Central memory CD8-positive, alpha-beta T cell (primary cell): Measurements from ENCODE around the gene CACNA2D3.
"Not testable (repeated sequence)": the region's sequence is repeated elsewhere in the genome, so short reads cannot be mapped to it uniquely, and the experiment has no call there.

Experiments used
- ATAC-seq: fragments of 150-1000 bp; cut with Tn5 transposase; replicated peaks from 2 replicates; pipeline ENCODE4 v1.10.0; 2022; ENCODE audit warnings: mild to moderate bottlenecking, moderate FRiP score, moderate number of reproducible peaks; ENCODE audit not compliant: poor library complexity, severe bottlenecking; ENCODE audit errors: extremely low read depth
- DNase-seq, 2 donors: peaks; one replicate each; pipeline ENCODE4 v3.0.0; 2021; ENCODE audit warnings: low spot score in 2 of 2
- H3K27ac Mint-ChIP-seq: one replicate; pipeline ENCODE4 v1.8.0; 2022; ENCODE audit warnings: low read depth, mild to moderate bottlenecking, moderate library complexity, mixed read lengths
- H3K27me3 Mint-ChIP-seq: one replicate; pipeline ENCODE4 v1.8.0; 2022; ENCODE audit warnings: mixed read lengths
- H3K36me3 Mint-ChIP-seq: one replicate; pipeline ENCODE4 v1.8.0; 2022; ENCODE audit warnings: mild to moderate bottlenecking, moderate library complexity, mixed read lengths; ENCODE audit not compliant: insufficient read depth
- H3K4me1 Mint-ChIP-seq: one replicate; pipeline ENCODE4 v1.8.0; 2022; ENCODE audit warnings: mixed read lengths
- H3K4me3 Mint-ChIP-seq: one replicate; pipeline ENCODE4 v1.8.0; 2022; ENCODE audit warnings: mild to moderate bottlenecking, moderate library complexity, mixed read lengths
- H3K9me3 Mint-ChIP-seq: one replicate; pipeline ENCODE4 v1.8.0; 2022; ENCODE audit warnings: mixed read lengths

The CACNA2D3 gene

DNA sequence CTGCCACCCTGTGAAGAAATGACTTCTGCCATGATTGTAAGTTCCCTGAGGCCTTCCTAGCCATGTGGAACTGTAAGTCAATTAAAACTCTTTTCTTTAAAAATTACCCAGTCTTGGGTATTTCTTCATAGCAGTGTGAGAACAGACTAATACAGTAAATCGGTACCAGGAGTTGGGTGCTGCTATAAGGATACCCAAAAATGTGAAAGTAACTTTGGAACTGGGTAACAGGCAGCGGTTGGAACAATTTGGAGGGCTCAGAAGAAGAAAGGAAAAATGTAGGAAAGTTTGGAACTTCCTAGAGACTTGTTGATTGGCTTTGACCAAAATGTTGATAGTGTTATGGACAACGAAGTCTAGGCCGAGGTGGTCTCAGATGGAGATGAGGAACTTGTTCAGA lies 6.2 kb upstream of the CACNA2D3 start:
- not testable (repeated sequence) for H3K4me3 Mint-ChIP-seq, H3K27ac Mint-ChIP-seq, DNase-seq, ATAC-seq, H3K4me1 Mint-ChIP-seq, H3K36me3 Mint-ChIP-seq
- Mint-ChIP-seq H3K27me3 (peaks cover 50% of the 10 kb centered on the region), H3K9me3 (peaks cover 11% of the 10 kb centered on the region)

DNA sequence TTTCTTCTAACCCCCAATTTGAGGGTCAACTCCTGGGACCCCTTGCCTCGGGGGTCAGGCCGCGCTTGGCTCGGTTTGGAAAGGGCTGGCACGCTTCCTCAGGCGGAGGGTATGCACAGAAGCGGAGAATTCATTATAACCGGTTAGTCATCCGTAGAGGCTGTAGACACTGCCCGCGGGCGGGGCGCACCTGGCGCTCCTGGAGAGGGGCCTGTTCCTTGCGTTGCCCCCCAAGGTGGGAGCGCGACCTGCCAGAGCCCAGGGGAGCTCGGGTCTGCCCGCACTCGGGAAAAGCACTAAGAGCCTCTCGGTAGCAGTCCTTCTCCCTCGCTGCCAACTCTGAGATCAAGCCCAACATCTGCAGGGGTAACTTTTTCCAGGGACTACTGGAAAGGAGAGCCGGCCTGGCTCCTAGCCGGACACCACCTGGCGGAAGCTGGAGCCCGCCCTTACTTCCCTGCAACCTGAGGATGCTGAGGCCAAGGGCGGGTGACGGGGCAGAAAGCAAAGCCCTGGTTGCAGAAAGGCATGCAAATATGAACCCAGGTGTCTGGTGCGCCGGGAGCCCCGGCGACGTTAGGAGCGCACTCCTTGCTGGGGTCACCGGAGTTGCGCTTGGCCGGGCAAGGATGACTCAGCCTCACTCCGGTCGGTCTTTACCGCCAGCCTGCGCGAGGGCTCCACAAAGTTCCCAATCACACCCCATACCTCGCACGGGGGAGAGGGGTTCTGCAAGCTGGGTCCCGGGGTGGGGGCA lies 1.5 kb upstream of the CACNA2D3 start:
- Mint-ChIP-seq H3K4me1 (no peaks in the 10 kb centered on the region), H3K9me3 (peaks cover 6% of the 10 kb centered on the region), H3K27ac (no peak overlapping the region), H3K36me3 (peaks cover 2% of the 10 kb centered on the region), H3K27me3 (peaks cover 63% of the 10 kb centered on the region), H3K4me3 (no peak overlapping the region)
- no peak for ATAC-seq
- no peak for DNase-seq

DNA sequence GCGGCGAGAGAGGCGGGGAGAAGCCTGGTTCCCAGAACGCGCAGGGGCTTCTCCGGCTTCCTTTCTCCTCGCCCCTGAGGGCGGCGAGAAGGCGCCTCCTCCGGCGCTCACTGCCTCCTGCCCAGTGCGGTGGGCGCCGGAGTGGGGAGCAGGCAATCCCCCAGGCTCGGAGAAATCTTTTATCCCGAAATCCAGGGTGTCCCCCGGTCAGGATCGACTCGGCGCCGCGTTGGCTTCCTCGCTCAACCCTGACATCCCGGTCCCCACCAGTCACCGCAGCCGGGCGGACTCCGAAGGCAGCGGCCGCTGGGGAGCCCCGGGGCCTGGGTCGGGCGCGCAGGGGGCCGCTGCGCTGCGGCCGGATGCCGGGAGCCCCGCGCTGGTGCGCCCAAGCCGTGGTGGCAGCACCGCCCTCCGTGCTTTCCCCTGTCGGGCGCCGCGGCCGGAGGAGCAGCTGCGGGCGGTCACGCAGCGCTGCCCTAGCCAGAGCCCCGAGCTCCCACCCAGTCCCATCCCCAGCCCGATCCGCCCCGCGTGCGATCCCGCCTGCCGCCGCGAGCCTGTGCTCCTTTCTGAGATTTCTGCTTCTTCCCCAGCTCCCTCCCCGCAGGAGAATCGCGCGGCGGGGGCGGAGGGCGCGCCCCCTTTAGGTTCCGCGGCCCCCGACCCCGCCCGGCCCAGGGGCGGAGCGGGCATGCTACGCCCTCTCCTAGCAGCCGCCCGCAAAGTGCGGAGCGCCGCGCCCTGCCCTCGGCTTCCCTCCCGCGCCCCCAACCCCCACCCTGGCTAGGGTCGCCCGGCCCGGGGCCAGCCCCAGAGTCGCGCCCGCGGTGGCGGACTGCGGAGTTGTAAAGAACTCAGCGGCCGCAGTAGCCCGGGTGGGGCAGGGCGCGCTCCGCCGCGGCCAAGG lies 683 bp upstream of the CACNA2D3 start:
- DNase-seq = no peak
- H3K27ac Mint-ChIP-seq = no peak overlapping the region
- H3K9me3 Mint-ChIP-seq = no peaks in the 10 kb centered on the region
- ATAC-seq = no peak
- peaks cover 54% of the 10 kb centered on the region for H3K27me3 Mint-ChIP-seq
- H3K4me1 Mint-ChIP-seq = no peaks in the 10 kb centered on the region
- H3K36me3 Mint-ChIP-seq = peaks cover 2% of the 10 kb centered on the region
- H3K4me3 Mint-ChIP-seq = no peak overlapping the region

- peaks cover 53% of the 10 kb centered on the region for H3K27me3 Mint-ChIP-seq
- H3K4me3 Mint-ChIP-seq = no peak overlapping the region
- ATAC-seq = no peak
- no peak overlapping the region for H3K27ac Mint-ChIP-seq
- H3K9me3 Mint-ChIP-seq = no peaks in the 10 kb centered on the region
- no peaks in the 10 kb centered on the region for H3K4me1 Mint-ChIP-seq
- peaks cover 2% of the 10 kb centered on the region for H3K36me3 Mint-ChIP-seq
- DNase-seq = no peak
Observed at GRCh38 chr3:54123003-54123775, 837 bp downstream of the CACNA2D3 start.

- Mint-ChIP-seq H3K9me3 (no peaks in the 10 kb centered on the region), H3K36me3 (peaks cover 2% of the 10 kb centered on the region), H3K4me1 (no peaks in the 10 kb centered on the region), H3K4me3 (no peak overlapping the region), H3K27me3 (peaks cover 52% of the 10 kb centered on the region), H3K27ac (no peak overlapping the region)
- ATAC-seq (no peak), DNase-seq (no peak)
Observed at GRCh38 chr3:54123776-54124196, 1.4 kb downstream of the CACNA2D3 start.

- H3K9me3 Mint-ChIP-seq = no peaks in the 10 kb centered on the region
Observed at GRCh38 chr3:54125300-54125699, 2.9 kb downstream of the CACNA2D3 start.

GRCh38 chr3:54126551-54126950 lies 4.2 kb downstream of the CACNA2D3 start:
- DNase-seq = no peak
- Mint-ChIP-seq H3K27me3 (peaks cover 31% of the 10 kb centered on the region), H3K4me3 (no peak overlapping the region), H3K4me1 (no peaks in the 10 kb centered on the region), H3K27ac (no peak overlapping the region), H3K9me3 (no peaks in the 10 kb centered on the region), H3K36me3 (peaks cover 2% of the 10 kb centered on the region)
- no peak for ATAC-seq

More at GRCh38 chr3:54125300-54125699, 2.9 kb downstream of the CACNA2D3 start:
- no peak overlapping the region for H3K27ac Mint-ChIP-seq
- H3K4me3 Mint-ChIP-seq = no peak overlapping the region
- H3K27me3 Mint-ChIP-seq = peaks cover 37% of the 10 kb centered on the region
- H3K4me1 Mint-ChIP-seq = no peaks in the 10 kb centered on the region
- DNase-seq (no peak), ATAC-seq (no peak)
- peaks cover 2% of the 10 kb centered on the region for H3K36me3 Mint-ChIP-seq

GRCh38 chr3:54127499-54128056 lies 5.2 kb downstream of the CACNA2D3 start:
- no peak for DNase-seq
- ATAC-seq = no peak
- Mint-ChIP-seq H3K4me3 (no peak overlapping the region), H3K27me3 (peaks cover 31% of the 10 kb centered on the region), H3K27ac (no peak overlapping the region), H3K4me1 (no peaks in the 10 kb centered on the region), H3K36me3 (peaks cover 2% of the 10 kb centered on the region), H3K9me3 (no peaks in the 10 kb centered on the region)

DNA sequence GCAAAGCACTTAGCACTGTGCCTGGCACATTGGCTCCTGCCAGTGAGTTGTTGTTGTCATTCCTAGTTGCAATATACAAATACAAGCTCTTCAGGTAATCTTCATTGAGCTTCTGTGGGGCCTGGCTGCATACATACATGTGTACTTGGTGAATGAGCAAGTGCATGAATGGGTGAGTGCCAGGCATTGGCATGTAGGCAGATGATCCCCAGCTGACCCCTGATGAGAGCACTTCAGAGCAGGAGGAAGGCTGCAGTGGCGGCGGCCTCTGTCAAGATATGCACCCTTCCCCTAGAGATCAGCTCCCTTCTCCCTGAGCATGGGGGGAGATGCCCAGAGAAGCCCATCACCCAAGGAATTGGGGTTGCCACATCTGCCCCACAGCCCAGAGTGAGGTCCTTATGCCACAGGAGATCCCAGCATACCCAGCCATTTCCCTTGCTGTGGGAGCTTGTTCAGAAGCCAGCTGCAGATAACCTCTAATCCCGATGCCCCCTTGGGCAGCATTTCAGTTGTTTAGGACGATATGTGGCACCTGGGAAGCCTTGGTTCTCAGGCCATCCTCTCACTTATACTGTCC lies 8.8 kb downstream of the CACNA2D3 start:
- H3K4me3 Mint-ChIP-seq = no peak overlapping the region
- H3K9me3 Mint-ChIP-seq = no peaks in the 10 kb centered on the region
- DNase-seq (no peak), ATAC-seq (no peak)
- H3K27me3 Mint-ChIP-seq = no peaks in the 10 kb centered on the region
- H3K27ac Mint-ChIP-seq = no peak overlapping the region
- no peaks in the 10 kb centered on the region for H3K4me1 Mint-ChIP-seq
- no peaks in the 10 kb centered on the region for H3K36me3 Mint-ChIP-seq

DNA sequence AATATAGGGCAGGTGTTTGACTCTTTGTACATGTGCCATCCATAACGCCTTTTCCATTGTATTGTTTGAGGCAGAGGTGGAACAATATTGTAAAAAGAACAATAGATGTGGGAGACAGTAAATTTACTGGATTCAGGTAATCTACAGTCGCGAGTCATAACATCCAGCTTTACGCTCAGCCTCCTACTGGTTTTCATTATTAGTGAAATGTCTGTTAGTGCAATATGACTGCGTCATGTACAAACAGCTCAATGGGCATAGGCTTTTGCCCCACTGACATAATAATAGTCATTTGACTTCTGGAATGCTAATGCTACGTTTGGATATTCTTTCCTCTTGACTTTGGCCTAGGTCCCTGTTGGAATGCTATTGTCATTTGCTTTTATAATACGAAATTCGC lies 9.5 kb downstream of the CACNA2D3 start:
- Mint-ChIP-seq H3K36me3 (no peaks in the 10 kb centered on the region), H3K27ac (no peak overlapping the region), H3K9me3 (no peaks in the 10 kb centered on the region), H3K4me3 (no peak overlapping the region), H3K4me1 (no peaks in the 10 kb centered on the region), H3K27me3 (no peaks in the 10 kb centered on the region)
- DNase-seq (no peak), ATAC-seq (no peak)

GRCh38 chr3:54132685-54133084 lies 10.3 kb downstream of the CACNA2D3 start:
- Mint-ChIP-seq H3K27me3 (no peaks in the 10 kb centered on the region), H3K9me3 (no peaks in the 10 kb centered on the region), H3K4me1 (no peaks in the 10 kb centered on the region), H3K4me3 (no peak overlapping the region), H3K36me3 (no peaks in the 10 kb centered on the region), H3K27ac (no peak overlapping the region)
- no peak for DNase-seq
- ATAC-seq = no peak

DNA sequence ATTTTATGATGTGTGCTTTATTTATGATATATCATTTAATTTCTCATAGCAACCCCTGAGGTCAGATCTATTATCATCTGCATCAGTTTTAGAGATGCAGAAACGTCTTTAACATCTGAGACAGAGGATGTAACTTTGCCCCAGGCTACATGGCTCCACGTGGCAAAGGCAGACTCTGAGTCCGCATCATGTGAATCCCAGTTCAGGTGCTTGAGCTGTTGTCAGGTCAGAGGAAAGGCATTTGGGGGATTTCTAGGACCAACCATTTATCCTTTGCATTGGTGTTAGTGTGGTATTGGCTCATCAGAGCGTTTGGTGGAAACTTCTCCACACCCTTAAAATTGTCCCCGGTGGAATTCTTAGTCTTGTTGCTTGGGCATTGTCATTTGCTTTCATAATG lies 10.8 kb downstream of the CACNA2D3 start:
- Mint-ChIP-seq H3K9me3 (no peaks in the 10 kb centered on the region), H3K27me3 (no peaks in the 10 kb centered on the region)
- ATAC-seq = no peak

More for the DNA sequence above, 10.8 kb downstream of the CACNA2D3 start:
- Mint-ChIP-seq H3K36me3 (no peaks in the 10 kb centered on the region), H3K4me1 (no peaks in the 10 kb centered on the region), H3K4me3 (no peak overlapping the region), H3K27ac (no peak overlapping the region)
- DNase-seq = no peak
